T-helper 17 cell (primary cell): ENCODE results near the gene ZMPSTE24. TPM values are rescaled to one million over a fixed set of nuclear protein-coding genes. Genes with fewer than 3 reads are reported as not detected.
A peak's percentile ranks its signal among the peaks of the same experiment; 100 is the strongest.

Experiments used
- ATAC-seq: fragments of 150-1000 bp; cut with Tn5 transposase; 2 replicates; pipeline ENCODE4 v1.10.0; 2021; ENCODE audit warnings: mild to moderate bottlenecking, moderate library complexity
- DNase-seq, 3 donors: peaks; one replicate each; pipeline versions ENCODE4 v3.0.0 to v3.0.0-alpha.2; 2020 to 2021
- H3K9me3 ChIP-seq: one replicate; pipeline ENCODE4 v1.7.0; 2013; ENCODE audit warnings: low read length, mild to moderate bottlenecking; ENCODE audit not compliant: control insufficient read depth, poor library complexity, severe bottlenecking
- H3K27ac Mint-ChIP-seq: one replicate; pipeline ENCODE4 v1.8.0; 2022; ENCODE audit warnings: mild to moderate bottlenecking, moderate library complexity, mixed read lengths
- H3K27me3 Mint-ChIP-seq: one replicate; pipeline ENCODE4 v1.8.0; 2022; ENCODE audit warnings: mixed read lengths
- H3K36me3 Mint-ChIP-seq: one replicate; pipeline ENCODE4 v1.8.0; 2022; ENCODE audit warnings: low read depth, mixed read lengths
- H3K4me1 Mint-ChIP-seq: one replicate; pipeline ENCODE4 v1.8.0; 2022; ENCODE audit warnings: mild to moderate bottlenecking, mixed read lengths
- H3K4me3 Mint-ChIP-seq: one replicate; pipeline ENCODE4 v1.8.0; 2022; ENCODE audit warnings: mild to moderate bottlenecking, moderate library complexity, mixed read lengths
- total RNA-seq, 4 donors: library from RNA in 2 of 4; stranded (reverse) in 2 of 4; gene quantifications; one replicate each; pipeline ENCODE4 v1.2.3 and lab custom pipeline; 2022 to 2026

Gene ZMPSTE24
- total RNA-seq, 2 donors from 2014 or later: 9.0 to 14.3 TPM

DNA sequence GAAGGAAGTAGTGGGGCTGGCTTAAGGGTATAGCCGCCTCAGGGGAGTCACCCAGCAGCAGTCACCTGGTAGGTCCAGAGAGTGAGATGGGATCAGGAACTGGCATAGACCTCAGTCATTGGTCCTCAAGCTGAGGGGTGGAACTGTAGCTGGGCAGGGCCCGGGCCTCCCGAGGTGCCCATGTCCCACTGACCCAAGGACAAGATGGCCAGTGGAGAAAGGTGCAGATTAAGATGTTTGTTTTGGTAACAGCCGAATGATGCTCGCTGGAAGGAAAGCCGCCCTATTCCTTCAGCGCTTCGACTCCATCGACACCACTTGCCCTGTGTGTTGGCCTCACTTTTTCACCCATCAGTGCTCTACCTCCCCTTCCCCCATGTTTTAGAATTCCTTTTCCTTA, 42.6 kb downstream of the ZMPSTE24 start:
- H3K9me3 ChIP-seq: no peaks in the 10 kb centered on the region
- Mint-ChIP-seq H3K27me3 (peaks cover 4% of the 10 kb centered on the region), H3K36me3 (no peaks in the 10 kb centered on the region), H3K27ac (peak overlapping the region; percentile 60), H3K4me1 (peaks cover 10% of the 10 kb centered on the region), H3K4me3 (no peak overlapping the region)
- no peak for DNase-seq
- no peak for ATAC-seq

DNA sequence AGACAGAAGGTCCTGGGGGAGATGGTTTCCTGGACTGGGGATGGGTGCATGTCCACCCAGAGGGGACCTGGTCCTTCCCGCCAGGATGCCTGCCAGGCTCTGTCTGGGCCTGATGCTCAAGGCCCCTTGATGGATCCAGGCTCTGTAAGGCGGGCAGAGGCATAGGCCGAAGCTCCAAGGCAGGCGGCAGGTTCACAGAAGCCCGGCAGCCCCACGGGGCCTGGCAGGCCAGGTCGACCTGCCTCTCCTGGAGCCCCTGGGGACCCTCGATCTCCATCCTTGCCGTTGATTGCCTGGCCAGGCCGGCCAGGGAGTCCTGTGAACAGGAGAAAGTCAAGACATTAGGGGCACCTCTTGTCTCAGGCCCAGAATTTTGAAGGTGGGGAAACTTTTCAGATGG, 43.0 kb downstream of the ZMPSTE24 start:
- Mint-ChIP-seq H3K27ac (no peak overlapping the region), H3K4me3 (no peak overlapping the region), H3K27me3 (peaks cover 4% of the 10 kb centered on the region), H3K4me1 (peaks cover 10% of the 10 kb centered on the region), H3K36me3 (no peaks in the 10 kb centered on the region)
- ATAC-seq (no peak), DNase-seq (no peak)
- no peaks in the 10 kb centered on the region for H3K9me3 ChIP-seq

DNA sequence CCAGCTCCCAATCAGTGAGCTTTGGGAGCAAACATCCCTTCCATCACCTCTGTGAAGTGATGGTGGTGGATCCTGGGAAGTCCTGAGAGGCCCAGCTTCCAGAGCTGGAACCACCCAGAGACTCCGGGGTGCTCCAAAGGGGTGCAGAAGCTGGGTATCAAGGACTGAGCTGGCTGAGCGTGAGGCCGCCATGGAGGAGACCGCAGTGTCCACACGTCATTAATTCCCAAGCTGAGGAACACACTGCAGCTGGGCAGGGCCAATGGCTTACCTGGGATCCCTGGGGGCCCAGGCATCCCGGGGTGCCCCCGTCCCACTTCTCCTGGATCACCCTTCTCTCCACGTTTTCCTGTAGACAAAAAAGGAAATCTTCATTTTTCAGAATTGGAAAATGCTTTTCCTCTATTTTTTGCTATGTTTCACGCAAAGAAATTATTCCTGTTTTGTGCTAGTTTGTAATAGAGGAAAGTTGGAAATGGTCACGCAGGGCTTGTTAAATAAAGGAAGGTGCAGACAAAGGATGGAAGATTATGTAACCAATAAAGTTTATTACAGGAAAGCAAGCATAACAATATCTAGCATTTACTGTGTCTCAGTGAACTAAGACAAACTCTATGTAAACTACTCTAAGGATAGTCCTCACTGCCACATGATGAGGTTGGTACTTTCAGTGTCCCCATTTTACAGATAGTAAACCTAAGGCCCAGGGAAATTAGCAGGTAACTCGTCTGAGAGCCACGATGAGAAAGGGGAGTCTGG, 43.7 kb downstream of the ZMPSTE24 start:
- DNase-seq: no peak
- no peak overlapping the region for H3K4me3 Mint-ChIP-seq
- H3K4me1 Mint-ChIP-seq: peaks cover 10% of the 10 kb centered on the region
- H3K27ac Mint-ChIP-seq: no peak overlapping the region
- no peaks in the 10 kb centered on the region for H3K9me3 ChIP-seq
- no peaks in the 10 kb centered on the region for H3K36me3 Mint-ChIP-seq
- ATAC-seq: no peak
- peaks cover 4% of the 10 kb centered on the region for H3K27me3 Mint-ChIP-seq

- peaks cover 4% of the 10 kb centered on the region for H3K27me3 Mint-ChIP-seq
Observed at GRCh38 chr1:40302475-40302874, 44.4 kb downstream of the ZMPSTE24 start.

GRCh38 chr1:40303051-40303771, 45.2 kb downstream of the ZMPSTE24 start:
- H3K4me1 Mint-ChIP-seq: peaks cover 2% of the 10 kb centered on the region
- H3K9me3 ChIP-seq: no peaks in the 10 kb centered on the region
- H3K27me3 Mint-ChIP-seq: peaks cover 4% of the 10 kb centered on the region
- no peak for ATAC-seq
- no peaks in the 10 kb centered on the region for H3K36me3 Mint-ChIP-seq
- no peak for DNase-seq
- H3K27ac Mint-ChIP-seq: no peak overlapping the region
- H3K4me3 Mint-ChIP-seq: no peak overlapping the region

More at GRCh38 chr1:40302475-40302874, 44.4 kb downstream of the ZMPSTE24 start:
- H3K27ac Mint-ChIP-seq: no peak overlapping the region
- DNase-seq (no peak), ATAC-seq (no peak)
- no peaks in the 10 kb centered on the region for H3K36me3 Mint-ChIP-seq
- peaks cover 3% of the 10 kb centered on the region for H3K4me1 Mint-ChIP-seq
- no peak overlapping the region for H3K4me3 Mint-ChIP-seq
- H3K9me3 ChIP-seq: no peaks in the 10 kb centered on the region

DNA sequence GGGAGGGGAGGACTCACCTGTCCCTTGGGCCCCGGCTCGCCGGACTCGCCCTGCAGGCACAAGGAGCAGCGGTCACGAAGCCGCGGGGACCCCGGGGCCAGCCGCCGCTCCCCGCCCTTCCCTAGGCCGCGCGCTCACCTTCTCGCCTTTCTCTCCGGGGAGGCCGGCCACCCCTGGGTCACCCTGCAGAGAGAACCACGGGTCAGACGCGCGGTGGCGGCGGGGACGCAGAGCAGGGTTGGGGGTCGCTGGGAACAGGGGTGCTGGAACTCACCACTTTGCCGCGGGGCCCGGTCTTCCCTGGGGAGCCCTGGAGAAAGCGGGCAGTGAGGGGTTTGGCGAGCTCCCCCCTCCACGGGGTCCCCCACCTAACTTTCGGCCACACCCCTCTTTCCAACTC, 45.8 kb downstream of the ZMPSTE24 start:
- Mint-ChIP-seq H3K27me3 (peaks cover 4% of the 10 kb centered on the region), H3K4me3 (no peak overlapping the region), H3K36me3 (no peaks in the 10 kb centered on the region), H3K4me1 (peaks cover 2% of the 10 kb centered on the region), H3K27ac (no peak overlapping the region)
- ATAC-seq: no peak
- no peaks in the 10 kb centered on the region for H3K9me3 ChIP-seq
- DNase-seq: no peak

DNA sequence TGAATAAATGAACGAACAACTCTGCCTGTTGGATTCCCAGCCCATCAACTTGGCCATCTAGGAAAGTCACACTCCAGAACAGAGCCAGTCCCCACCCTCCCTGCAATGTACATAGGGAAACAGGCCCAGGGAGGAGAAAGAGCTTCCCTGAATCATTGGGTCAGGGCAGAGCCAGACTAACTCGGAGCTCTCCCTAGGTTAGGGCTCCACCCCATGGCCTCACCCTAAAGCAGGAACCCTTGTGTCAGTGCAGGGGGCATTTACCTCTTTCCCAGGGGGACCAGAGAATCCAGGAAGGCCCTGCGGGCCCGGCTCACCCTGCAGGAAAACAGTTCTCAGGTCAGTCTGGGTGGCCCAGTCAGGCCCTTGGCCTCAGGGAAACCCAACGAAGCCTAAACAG, 47.4 kb downstream of the ZMPSTE24 start:
- Mint-ChIP-seq H3K27ac (no peak overlapping the region), H3K36me3 (no peaks in the 10 kb centered on the region), H3K4me1 (peaks cover 2% of the 10 kb centered on the region), H3K4me3 (no peak overlapping the region), H3K27me3 (no peaks in the 10 kb centered on the region)
- no peak for DNase-seq
- H3K9me3 ChIP-seq: no peaks in the 10 kb centered on the region
- ATAC-seq: no peak

GRCh38 chr1:40305871-40306270, 47.8 kb downstream of the ZMPSTE24 start:
- no peak for ATAC-seq
- H3K27ac Mint-ChIP-seq: no peak overlapping the region
- H3K4me3 Mint-ChIP-seq: no peak overlapping the region
- no peak for DNase-seq
- H3K4me1 Mint-ChIP-seq: peaks cover 6% of the 10 kb centered on the region
- H3K36me3 Mint-ChIP-seq: no peaks in the 10 kb centered on the region
- no peaks in the 10 kb centered on the region for H3K27me3 Mint-ChIP-seq
- H3K9me3 ChIP-seq: no peaks in the 10 kb centered on the region

DNA sequence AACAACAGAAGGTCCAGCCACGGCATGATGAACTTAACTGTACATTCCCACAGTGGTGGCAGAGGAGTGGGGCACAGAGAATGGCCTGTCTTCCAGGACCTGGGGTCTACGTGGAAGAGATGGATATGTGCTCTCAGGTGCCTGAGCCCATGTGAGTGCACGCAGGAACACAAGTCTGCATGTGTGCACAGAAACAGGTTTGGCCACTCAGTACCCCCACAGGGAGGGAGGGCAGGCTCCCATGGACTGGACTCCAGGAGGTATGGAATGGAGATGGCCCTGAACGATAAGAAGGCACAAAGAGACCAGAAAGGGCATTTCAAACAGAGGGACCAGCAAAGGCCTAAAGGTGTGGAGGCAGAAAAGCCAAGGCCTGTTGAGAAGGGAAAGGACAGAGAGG, 48.3 kb downstream of the ZMPSTE24 start:
- DNase-seq (no peak), ATAC-seq (no peak)
- Mint-ChIP-seq H3K4me3 (no peak overlapping the region), H3K4me1 (peaks cover 6% of the 10 kb centered on the region), H3K27ac (no peak overlapping the region), H3K27me3 (no peaks in the 10 kb centered on the region), H3K36me3 (no peaks in the 10 kb centered on the region)
- no peaks in the 10 kb centered on the region for H3K9me3 ChIP-seq

- ATAC-seq (no peak), DNase-seq (no peak)
- Mint-ChIP-seq H3K27ac (no peak overlapping the region), H3K4me1 (peaks cover 8% of the 10 kb centered on the region), H3K36me3 (no peaks in the 10 kb centered on the region), H3K4me3 (no peak overlapping the region), H3K27me3 (no peaks in the 10 kb centered on the region)
- no peaks in the 10 kb centered on the region for H3K9me3 ChIP-seq
Observed at GRCh38 chr1:40307186-40307585, 49.1 kb downstream of the ZMPSTE24 start.

GRCh38 chr1:40308036-40308727, 50.1 kb downstream of the ZMPSTE24 start:
- no peaks in the 10 kb centered on the region for H3K36me3 Mint-ChIP-seq
- H3K4me1 Mint-ChIP-seq: peaks cover 16% of the 10 kb centered on the region
- DNase-seq (no peak), ATAC-seq (no peak)
- no peaks in the 10 kb centered on the region for H3K27me3 Mint-ChIP-seq
- H3K4me3 Mint-ChIP-seq: no peak overlapping the region
- H3K27ac Mint-ChIP-seq: no peak overlapping the region
- H3K9me3 ChIP-seq: no peaks in the 10 kb centered on the region

GRCh38 chr1:40309374-40310128, 51.5 kb downstream of the ZMPSTE24 start:
- Mint-ChIP-seq H3K36me3 (no peaks in the 10 kb centered on the region), H3K4me3 (no peak overlapping the region), H3K27me3 (no peaks in the 10 kb centered on the region), H3K4me1 (peaks cover 17% of the 10 kb centered on the region), H3K27ac (no peak overlapping the region)
- DNase-seq (no peak), ATAC-seq (no peak)
- no peaks in the 10 kb centered on the region for H3K9me3 ChIP-seq

GRCh38 chr1:40310129-40310461, 52.1 kb downstream of the ZMPSTE24 start:
- H3K4me3 Mint-ChIP-seq: no peak overlapping the region
- H3K27me3 Mint-ChIP-seq: no peaks in the 10 kb centered on the region

More at GRCh38 chr1:40310129-40310461, 52.1 kb downstream of the ZMPSTE24 start:
- DNase-seq: no peak
- H3K36me3 Mint-ChIP-seq: no peaks in the 10 kb centered on the region
- no peaks in the 10 kb centered on the region for H3K9me3 ChIP-seq
- ATAC-seq: no peak
- no peak overlapping the region for H3K27ac Mint-ChIP-seq
- H3K4me1 Mint-ChIP-seq: peaks cover 18% of the 10 kb centered on the region
